Stimulated activated naive CD8-positive, alpha-beta T cell treated with anti-CD3 and anti-CD28 coated beads, Interleukin-15, amount 100 ng/mL, for 72 hours (primary cell): ENCODE measurements around the gene JMY.
A peak's percentile ranks its signal among the peaks of the same experiment; 100 is the strongest.

Experiments
- ATAC-seq: fragments of 150-1000 bp; cut with Tn5 transposase; 2 replicates; pipeline ENCODE4 v1.10.0; 2021; ENCODE audit warnings: mild to moderate bottlenecking, moderate library complexity
- DNase-seq, 2 donors: peaks; one replicate each; pipeline ENCODE4 v3.0.0; 2021 to 2022
- H3K27ac Mint-ChIP-seq, 2 donors: one replicate each; pipeline ENCODE4 v1.8.0; 2022; ENCODE audit warnings: mild to moderate bottlenecking in 2 of 2, mixed read lengths in 2 of 2, moderate library complexity in 2 of 2
- H3K27me3 Mint-ChIP-seq: one replicate; pipeline ENCODE4 v1.8.0; 2022; ENCODE audit warnings: mixed read lengths
- H3K4me1 Mint-ChIP-seq: one replicate; pipeline ENCODE4 v1.8.0; 2022; ENCODE audit warnings: mild to moderate bottlenecking, mixed read lengths
- H3K4me3 Mint-ChIP-seq, 2 donors: one replicate each; pipeline ENCODE4 v1.8.0; 2022; ENCODE audit warnings: mild to moderate bottlenecking in 2 of 2, mixed read lengths in 2 of 2, moderate library complexity in 1 of 2
- H3K9me3 Mint-ChIP-seq, 2 donors: one replicate each; pipeline ENCODE4 v1.8.0; 2022; ENCODE audit warnings: mixed read lengths in 2 of 2

Gene JMY

GRCh38 chr5:79302454-79302853 is 66.5 kb downstream of the JMY start:
- no peak for ATAC-seq
- Mint-ChIP-seq H3K27me3 (no peaks in the 10 kb centered on the region), H3K4me3 (no peak overlapping the region), H3K9me3 (no peaks in the 10 kb centered on the region), H3K4me1 (no peaks in the 10 kb centered on the region), H3K27ac (no peak overlapping the region)
- DNase-seq = no peak

DNA sequence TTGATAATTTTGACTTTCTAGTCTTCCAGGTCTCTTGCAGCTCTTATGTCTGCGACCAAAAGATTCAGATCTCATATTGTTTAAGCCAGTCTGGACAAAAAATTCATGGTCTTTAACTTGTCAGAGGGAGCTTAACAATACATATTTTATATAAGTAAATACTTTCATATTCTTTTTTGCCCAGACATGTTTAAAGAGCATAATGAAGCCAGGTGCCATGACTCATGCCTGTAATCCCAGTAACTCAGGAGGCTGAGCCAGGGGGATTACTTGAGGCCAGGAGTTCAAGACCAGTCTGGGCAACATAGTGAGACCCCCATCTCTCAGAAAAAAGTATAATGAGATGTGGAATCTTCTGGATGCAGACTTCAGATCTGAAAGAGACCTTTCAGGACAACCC is 69.8 kb downstream of the JMY start:
- no peak overlapping the region for H3K27ac Mint-ChIP-seq
- no peaks in the 10 kb centered on the region for H3K27me3 Mint-ChIP-seq
- no peak overlapping the region for H3K4me3 Mint-ChIP-seq
- DNase-seq (no peak), ATAC-seq (no peak)
- H3K9me3 Mint-ChIP-seq = no peaks in the 10 kb centered on the region
- H3K4me1 Mint-ChIP-seq = no peaks in the 10 kb centered on the region

DNA sequence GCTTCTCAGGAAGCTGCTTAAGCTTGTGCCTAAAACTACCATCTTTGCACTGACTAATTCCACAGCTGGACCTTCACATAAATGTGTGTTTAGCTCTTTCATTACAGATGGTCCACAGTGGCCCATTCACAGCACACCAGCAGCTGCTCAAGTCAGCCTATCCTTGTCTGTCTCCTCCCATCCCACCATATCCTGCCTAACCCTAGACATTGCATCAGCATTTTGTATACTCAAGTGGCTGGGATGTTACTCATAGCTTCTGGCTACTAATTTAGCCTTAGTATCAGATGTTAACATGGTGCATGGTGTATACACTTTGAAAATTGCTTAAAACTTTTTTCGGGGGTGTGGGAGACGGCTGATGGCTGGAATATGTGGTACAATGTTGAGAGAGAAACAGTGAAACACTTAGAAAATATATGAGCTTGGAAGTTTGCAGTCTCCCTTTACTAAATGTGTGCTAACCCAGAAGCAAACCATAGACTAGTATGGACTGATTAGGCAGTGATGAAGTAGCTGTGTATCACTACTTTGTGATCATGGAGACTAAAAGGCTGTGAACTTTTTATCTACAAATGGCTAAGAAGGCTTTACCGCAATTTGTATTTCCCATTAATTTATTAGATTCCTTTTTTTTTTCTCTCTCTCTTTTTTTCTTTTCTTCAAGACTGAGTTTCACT is 83.1 kb downstream of the JMY start:
- peak; percentile 61 for ATAC-seq
- no peak for DNase-seq
- H3K27me3 Mint-ChIP-seq = no peaks in the 10 kb centered on the region
- no peak overlapping the region for H3K4me3 Mint-ChIP-seq
- H3K9me3 Mint-ChIP-seq = no peaks in the 10 kb centered on the region
- peak overlapping the region; percentile 47 to 87 for H3K27ac Mint-ChIP-seq
- H3K4me1 Mint-ChIP-seq = no peaks in the 10 kb centered on the region

- H3K4me1 Mint-ChIP-seq = no peaks in the 10 kb centered on the region
- no peak for DNase-seq
- H3K27me3 Mint-ChIP-seq = peaks cover 5% of the 10 kb centered on the region
- ATAC-seq = peak; percentile 42
- peaks cover 0 to 13% of the 10 kb centered on the region in 2 donors for H3K9me3 Mint-ChIP-seq
- H3K4me3 Mint-ChIP-seq = no peak overlapping the region
- peak overlapping the region in 1 of 2 donors; percentile 4 for H3K27ac Mint-ChIP-seq
Observed at GRCh38 chr5:79329453-79329852, 93.5 kb downstream of the JMY start.

DNA sequence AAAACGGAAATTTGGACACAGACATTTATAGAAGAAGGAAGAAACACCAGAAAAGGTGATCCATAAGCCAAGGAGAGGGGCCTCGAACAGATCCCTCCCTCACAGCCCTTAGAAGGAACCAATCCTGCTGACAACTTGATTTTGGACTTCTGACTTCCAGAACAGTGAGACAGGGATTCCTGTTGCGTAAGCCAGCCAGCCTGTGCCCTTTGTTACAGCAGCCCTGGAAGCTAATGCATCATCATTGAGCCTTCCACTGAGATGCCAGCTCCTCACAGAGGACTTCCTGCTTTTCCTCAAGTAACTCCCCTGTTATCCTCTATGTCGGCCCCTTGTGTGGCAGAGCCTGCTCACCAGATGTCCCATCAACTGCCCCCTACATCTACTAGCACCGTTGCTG is 94.1 kb downstream of the JMY start:
- DNase-seq (no peak), ATAC-seq (no peak)
- H3K9me3 Mint-ChIP-seq = peaks cover 0 to 13% of the 10 kb centered on the region in 2 donors
- peaks cover 5% of the 10 kb centered on the region for H3K27me3 Mint-ChIP-seq
- no peaks in the 10 kb centered on the region for H3K4me1 Mint-ChIP-seq
- H3K4me3 Mint-ChIP-seq = no peak overlapping the region
- H3K27ac Mint-ChIP-seq = peak overlapping the region in 1 of 2 donors; percentile 42

- H3K9me3 Mint-ChIP-seq = peaks cover 0 to 34% of the 10 kb centered on the region in 2 donors
- peak overlapping the region in 1 of 2 donors; percentile 81 for H3K27ac Mint-ChIP-seq
- H3K4me3 Mint-ChIP-seq = no peak overlapping the region
Observed at GRCh38 chr5:79333852-79334557, 98.1 kb downstream of the JMY start.

GRCh38 chr5:79346420-79346824 is 110.5 kb downstream of the JMY start:
- ATAC-seq = no peak
- Mint-ChIP-seq H3K27ac (no peak overlapping the region), H3K27me3 (no peaks in the 10 kb centered on the region), H3K9me3 (no peaks in the 10 kb centered on the region), H3K4me3 (no peak overlapping the region), H3K4me1 (no peaks in the 10 kb centered on the region)
- no peak for DNase-seq

More at GRCh38 chr5:79333852-79334557, 98.1 kb downstream of the JMY start:
- no peak for ATAC-seq
- Mint-ChIP-seq H3K4me1 (no peaks in the 10 kb centered on the region), H3K27me3 (peaks cover 25% of the 10 kb centered on the region)
- DNase-seq = no peak

GRCh38 chr5:79349047-79349446 is 113.1 kb downstream of the JMY start:
- Mint-ChIP-seq H3K4me1 (no peaks in the 10 kb centered on the region), H3K27me3 (no peaks in the 10 kb centered on the region), H3K27ac (no peak overlapping the region), H3K9me3 (no peaks in the 10 kb centered on the region), H3K4me3 (no peak overlapping the region)
- ATAC-seq (no peak), DNase-seq (no peak)

- Mint-ChIP-seq H3K27ac (no peak overlapping the region), H3K4me1 (no peaks in the 10 kb centered on the region), H3K4me3 (no peak overlapping the region), H3K27me3 (no peaks in the 10 kb centered on the region), H3K9me3 (no peaks in the 10 kb centered on the region)
- ATAC-seq = no peak
- no peak for DNase-seq
Observed at GRCh38 chr5:79349881-79350280, 114.0 kb downstream of the JMY start.

GRCh38 chr5:79357398-79357797 is 121.5 kb downstream of the JMY start:
- DNase-seq = no peak
- no peaks in the 10 kb centered on the region for H3K27me3 Mint-ChIP-seq
- ATAC-seq = no peak
- H3K4me3 Mint-ChIP-seq = no peak overlapping the region
- peak overlapping the region in 1 of 2 donors; percentile 65 for H3K27ac Mint-ChIP-seq
- H3K4me1 Mint-ChIP-seq = no peaks in the 10 kb centered on the region
- no peaks in the 10 kb centered on the region for H3K9me3 Mint-ChIP-seq
